ENCODE measurements around the gene PCDHA5. TPM values are rescaled to one million over a fixed set of nuclear protein-coding genes. Genes with fewer than 3 reads are reported as not detected.
"Not testable (repeated sequence)": the region's sequence is repeated elsewhere in the genome, so short reads cannot be mapped to it uniquely, and the experiment has no call there.

PCDHA5 gene
- total and polyA plus RNA-seq, 2 of the 13 experiments (the other 11 are each of a cell fraction or from before 2014, with no cell fraction given), result not detected

- no TSS peak for BruUV-seq (replicated peaks)
- Histone ChIP-seq H3K79me2 (ENCODE audit: insufficient read depth, low read length) (no peaks in the 10 kb centered on the region), H3K4me3 (replicated peaks in 1 of 3; ENCODE audit: insufficient read depth in 1 of 3, low read depth in 2 of 3, low read length in 3 of 3) (no peak overlapping the region), H3K27me3 (ENCODE audit: control insufficient read depth in 1 of 2, insufficient read depth in 2 of 2, low read length in 2 of 2) (no peaks in the 10 kb centered on the region), H3K27ac (ENCODE audit: extremely low read length, insufficient read depth, low read length) (no peak overlapping the region), H3K36me3 (replicated peaks in 1 of 2; ENCODE audit: control insufficient read depth in 1 of 2, insufficient read depth in 2 of 2, low read length in 2 of 2) (no peaks in the 10 kb centered on the region), H3K9me3 (ENCODE audit: low read length) (peaks cover 21% of the 10 kb centered on the region), H3K4me2 (ENCODE audit: low read depth, low read length) (no peak overlapping the region), H3K9ac (ENCODE audit: insufficient read depth, low read depth, low read length) (no peak overlapping the region), H3K4me1 (ENCODE audit: insufficient read depth, low read length) (no peaks in the 10 kb centered on the region), H4K20me1 (ENCODE audit: insufficient read depth, low read length) (no peaks in the 10 kb centered on the region), H2AFZ (ENCODE audit: low read length) (no peak overlapping the region)
- TF ChIP-seq ZFYVE20 (CRISPR knock-in tag; IDR thresholded peaks at IDR 0.05; ENCODE audit: borderline replicate concordance, low read depth) (no peak), MED8 (CRISPR knock-in tag; IDR thresholded peaks at IDR 0.05; ENCODE audit: insufficient replicate concordance) (no peak), ZNF484 (CRISPR knock-in tag; IDR thresholded peaks at IDR 0.05; ENCODE audit: borderline replicate concordance, low read depth) (no peak), CREB1 (IDR thresholded peaks at IDR 0.05) (no peak), CREB1 (CRISPR knock-in tag; IDR thresholded peaks at IDR 0.05) (no peak), ZNF646 (CRISPR knock-in tag; IDR thresholded peaks at IDR 0.05) (no peak), FOXO1 (CRISPR knock-in tag; IDR thresholded peaks at IDR 0.05) (no peak), GLMP (CRISPR knock-in tag; IDR thresholded peaks at IDR 0.05; ENCODE audit: borderline replicate concordance) (no peak), ZNF567 (CRISPR knock-in tag; IDR thresholded peaks at IDR 0.05; ENCODE audit: borderline replicate concordance) (no peak), SMARCE1 (IDR thresholded peaks at IDR 0.05; ENCODE audit: borderline replicate concordance) (no peak)
- no peak for ATAC-seq
- FAIRE-seq, result no peak
- intact Hi-C loops (cut with micrococcal nuclease; ENCODE audit: unreplicated experiment), result no loop called here
- in situ Hi-C loops (cut with HindIII; ENCODE audit: extremely low pct_ligation_motif_present, low pct_unique_long_range_greater_than_20kb), result no loop called here
- no peak for DNase-seq (ENCODE audit: low spot score)
- WGBS (ENCODE audit: low lambda C conversion rate), result 49% methylated on average over 14 of the region's 16 CpGs
- CTCF ChIA-PET (ENCODE audit: low intra/inter-chr PET ratio, low total read pairs), result no interaction called here
- POLR2A ChIA-PET, result no interaction called here
Measured at GRCh38 chr5:140801494-140801841, 19.9 kb upstream of the PCDHA5 start.

- H3K27me3 ChIP-seq (ENCODE audit: control insufficient read depth in 1 of 2, insufficient read depth in 2 of 2, low read length in 2 of 2); DNase-seq (ENCODE audit: low spot score); H3K79me2 ChIP-seq (ENCODE audit: insufficient read depth, low read length); CTCF ChIA-PET (ENCODE audit: low intra/inter-chr PET ratio, low total read pairs); POLR2A ChIA-PET; H3K36me3 ChIP-seq (replicated peaks in 1 of 2; ENCODE audit: control insufficient read depth in 1 of 2, insufficient read depth in 2 of 2, low read length in 2 of 2); H3K4me1 ChIP-seq (ENCODE audit: insufficient read depth, low read length); H2AFZ ChIP-seq (ENCODE audit: low read length); H3K4me2 ChIP-seq (ENCODE audit: low read depth, low read length); intact Hi-C loops (cut with micrococcal nuclease; ENCODE audit: unreplicated experiment); H3K4me3 ChIP-seq (replicated peaks in 1 of 3; ENCODE audit: insufficient read depth in 1 of 3, low read depth in 2 of 3, low read length in 3 of 3); H3K27ac ChIP-seq (ENCODE audit: extremely low read length, insufficient read depth, low read length); FAIRE-seq; H3K9ac ChIP-seq (ENCODE audit: insufficient read depth, low read depth, low read length); ATAC-seq; BruUV-seq (replicated peaks); in situ Hi-C loops (cut with HindIII; ENCODE audit: extremely low pct_ligation_motif_present, low pct_unique_long_range_greater_than_20kb); H4K20me1 ChIP-seq (ENCODE audit: insufficient read depth, low read length): not testable (repeated sequence)
- 83% methylated on average over 45 of the region's 45 CpGs for whole genome bisulfite sequencing (ENCODE audit: low lambda C conversion rate)
- peaks cover 21% of the 10 kb centered on the region for H3K9me3 ChIP-seq (ENCODE audit: low read length)
Measured at GRCh38 chr5:140802381-140802780, 19.0 kb upstream of the PCDHA5 start.
